Measurements from ENCODE around the gene MZT2B. TPM values are rescaled to one million over a fixed set of nuclear protein-coding genes. Genes with fewer than 3 reads are reported as not detected.
"Not testable (repeated sequence)": the region's sequence is repeated elsewhere in the genome, so short reads cannot be mapped to it uniquely, and the experiment has no call there.

MZT2B gene
- total RNA-seq, 2 donors from 2014 or later = 207 to 259 TPM

DNA sequence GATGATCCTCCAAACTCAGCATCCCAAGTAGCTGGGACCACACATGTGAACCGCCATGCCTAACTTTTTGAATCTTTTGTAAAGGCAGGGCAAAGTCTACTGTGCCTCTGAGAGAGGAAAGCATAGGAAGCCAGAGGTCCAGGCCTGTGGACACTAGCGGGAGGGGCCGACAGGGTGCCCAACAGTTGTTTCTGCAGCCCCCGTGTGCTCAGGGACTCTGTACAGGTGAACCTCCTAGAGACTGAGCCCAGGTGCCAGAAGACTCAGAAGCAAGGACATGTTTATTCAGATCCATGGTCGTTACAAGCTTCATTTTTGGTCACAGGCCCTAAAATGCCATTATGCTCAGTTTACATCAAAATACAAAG lies 30.9 kb upstream of the MZT2B start:
- intact Hi-C loops (cut with DNase I); DNase-seq; ATAC-seq: not testable (repeated sequence)

DNA sequence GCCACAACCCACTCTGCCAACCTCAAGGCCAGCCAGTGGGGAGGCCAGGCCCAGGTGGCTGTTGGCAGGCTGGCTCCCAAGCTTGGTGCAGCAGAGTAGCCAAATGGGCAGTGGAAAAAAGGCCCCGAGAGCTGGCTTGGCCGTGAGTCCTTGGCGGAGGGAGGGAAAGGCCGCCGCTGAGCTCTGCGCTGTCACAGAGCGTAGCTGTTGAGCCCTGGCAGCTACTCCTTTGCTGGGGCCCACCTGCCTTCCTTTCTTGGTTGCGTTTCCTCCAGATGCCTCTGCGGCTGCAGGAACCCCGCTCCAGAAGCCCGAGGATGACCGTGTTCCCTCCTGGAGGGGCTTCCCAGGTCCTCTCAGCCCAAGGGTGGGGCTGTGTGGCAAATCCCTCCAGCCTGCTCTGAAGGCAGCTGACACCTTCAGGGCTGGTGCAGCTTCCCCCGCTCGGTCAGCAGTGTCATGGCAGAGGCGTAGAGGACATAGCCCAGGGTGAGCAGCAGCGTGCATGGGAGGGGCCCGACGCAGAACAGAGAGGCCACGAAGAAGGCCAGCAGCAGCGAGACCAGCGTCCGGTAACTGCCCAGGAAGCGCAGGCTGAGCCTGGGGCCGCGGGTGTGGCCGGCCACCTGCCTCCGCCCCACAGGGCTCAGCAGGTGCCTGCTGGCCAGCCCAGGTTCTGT lies 29.8 kb upstream of the MZT2B start:
- ATAC-seq; DNase-seq; intact Hi-C loops (cut with DNase I): not testable (repeated sequence)

GRCh38 chr2:130152816-130153595 lies 29.1 kb upstream of the MZT2B start:
- DNase-seq (no peak), ATAC-seq (no peak)
- intact Hi-C loops (cut with DNase I) = no loop called here

GRCh38 chr2:130153721-130154422 lies 28.2 kb upstream of the MZT2B start:
- DNase-seq; intact Hi-C loops (cut with DNase I); ATAC-seq: not testable (repeated sequence)

- intact Hi-C loops (cut with DNase I); DNase-seq; ATAC-seq: not testable (repeated sequence)
These were observed 27.7 kb upstream of the MZT2B start for GRCh38 chr2:130154423-130154770.

DNA sequence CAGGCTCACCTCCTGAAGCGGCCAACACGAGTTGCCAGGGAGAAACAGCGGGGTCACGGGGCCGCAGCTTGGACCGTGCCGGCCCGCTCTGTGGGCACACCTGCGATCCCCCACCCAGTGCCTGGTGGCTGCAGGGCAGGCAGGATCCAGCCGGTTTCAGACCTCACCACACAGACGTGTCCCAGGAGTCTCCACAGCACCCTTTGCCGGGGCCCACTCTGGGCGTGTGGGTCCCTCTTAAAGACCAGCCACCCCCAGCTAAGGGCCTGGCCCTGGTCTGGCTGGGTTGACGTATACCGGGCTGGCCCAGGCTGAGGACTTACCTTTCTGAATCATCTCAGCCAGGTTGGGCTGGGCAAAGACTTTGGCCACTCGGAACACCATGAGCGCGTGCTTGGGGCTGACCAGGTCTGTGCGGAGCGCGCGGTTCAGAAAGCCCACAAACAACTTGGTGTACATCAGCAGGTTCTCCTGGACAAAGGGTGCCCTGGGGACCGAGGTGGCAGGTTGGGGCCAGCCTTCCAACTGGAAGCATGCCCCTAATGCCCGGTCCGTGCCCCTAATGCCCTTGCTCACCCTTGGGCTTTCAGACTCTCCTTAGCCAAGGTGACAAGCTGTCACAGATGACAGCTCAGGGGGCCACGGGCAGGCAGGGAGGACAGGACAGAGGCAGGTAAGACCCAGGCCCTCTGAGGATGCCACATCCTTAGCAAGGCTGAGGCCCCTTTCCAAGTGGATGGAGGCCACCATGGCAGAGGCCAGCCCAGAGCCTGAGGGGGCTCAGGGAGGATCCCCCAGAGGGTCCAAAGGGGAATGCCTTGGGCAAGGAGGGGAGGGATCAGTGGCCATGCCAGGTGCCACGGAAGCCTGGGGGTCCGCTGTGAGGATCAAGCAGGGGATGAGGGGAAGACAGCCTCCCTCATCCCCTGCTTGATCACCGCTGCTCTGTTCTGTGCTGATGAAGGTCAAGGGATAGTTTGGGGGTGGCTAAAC lies 27.0 kb upstream of the MZT2B start:
- intact Hi-C loops (cut with DNase I) = loop anchor here in 1 of 2 donors (5.0 kb wide), 1 partner anchor 177 kb away; no protein-coding TSS in a partner anchor
- peak; percentile 7 for DNase-seq
- ATAC-seq = no peak

- intact Hi-C loops (cut with DNase I) = loop anchor here in 1 of 2 donors (5.0 kb wide), 1 partner anchor 176 kb away; no protein-coding TSS in a partner anchor
- ATAC-seq (peak; percentile 46 to 47), DNase-seq (peak; percentile 48)
These were observed 26.0 kb upstream of the MZT2B start for GRCh38 chr2:130155956-130156623.

DNA sequence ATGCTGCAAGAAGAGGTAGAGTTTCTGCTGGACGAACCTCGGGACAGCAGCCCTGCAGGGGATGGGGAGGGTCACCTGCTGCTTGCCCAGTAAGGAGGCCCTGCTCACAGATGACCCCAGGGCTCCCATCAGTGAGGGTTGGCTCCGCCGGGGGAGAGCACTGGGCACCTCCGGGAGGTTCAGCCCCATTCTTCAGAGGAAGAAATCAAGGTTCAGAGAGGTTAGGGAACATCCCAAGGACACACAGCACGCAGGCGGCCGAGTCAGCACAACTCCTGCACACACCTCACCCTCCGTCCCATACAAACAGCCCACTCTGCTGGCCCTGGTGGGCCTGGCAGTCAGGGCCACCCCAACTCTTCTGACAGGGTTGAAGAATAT lies 25.4 kb upstream of the MZT2B start:
- ATAC-seq (no peak), DNase-seq (peak; percentile 9)
- intact Hi-C loops (cut with DNase I) = loop anchor here in 1 of 2 donors (5.0 kb wide), 1 partner anchor 176 kb away; no protein-coding TSS in a partner anchor

DNA sequence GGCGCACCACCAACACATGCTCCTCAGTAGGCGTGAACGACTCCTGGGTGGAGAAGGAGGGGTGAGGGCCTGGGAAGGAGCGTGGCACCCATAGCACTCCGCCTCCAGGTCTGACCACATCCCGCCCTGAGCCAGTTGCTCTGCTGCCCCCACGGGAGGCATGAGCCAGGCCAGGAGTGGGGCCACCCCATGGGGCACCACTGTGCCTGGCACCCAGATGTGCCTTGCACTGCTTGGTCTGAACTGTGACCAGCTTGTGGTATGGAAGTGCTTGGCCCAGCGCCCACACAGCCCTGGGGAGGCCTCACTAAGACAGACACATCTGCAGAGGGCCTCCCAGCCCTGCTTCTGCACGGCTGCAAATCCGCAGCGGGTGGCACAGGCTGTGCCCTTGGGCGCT lies 24.7 kb upstream of the MZT2B start:
- DNase-seq = peak; percentile 21
- not testable (repeated sequence) for ATAC-seq
- intact Hi-C loops (cut with DNase I) = loop anchor here in 1 of 2 donors (5.0 kb wide), 1 partner anchor 175 kb away; no protein-coding TSS in a partner anchor

- not testable (repeated sequence) for DNase-seq, ATAC-seq
- intact Hi-C loops (cut with DNase I) = loop anchor here in 1 of 2 donors (5.0 kb wide), 1 partner anchor 174 kb away; no protein-coding TSS in a partner anchor
These were observed 24.1 kb upstream of the MZT2B start for GRCh38 chr2:130157825-130158514.

GRCh38 chr2:130158631-130159030 lies 23.4 kb upstream of the MZT2B start:
- DNase-seq (no peak), ATAC-seq (no peak)
- intact Hi-C loops (cut with DNase I) = loop anchor here in 1 of 2 donors (5.0 kb wide), 1 partner anchor 174 kb away; no protein-coding TSS in a partner anchor

DNA sequence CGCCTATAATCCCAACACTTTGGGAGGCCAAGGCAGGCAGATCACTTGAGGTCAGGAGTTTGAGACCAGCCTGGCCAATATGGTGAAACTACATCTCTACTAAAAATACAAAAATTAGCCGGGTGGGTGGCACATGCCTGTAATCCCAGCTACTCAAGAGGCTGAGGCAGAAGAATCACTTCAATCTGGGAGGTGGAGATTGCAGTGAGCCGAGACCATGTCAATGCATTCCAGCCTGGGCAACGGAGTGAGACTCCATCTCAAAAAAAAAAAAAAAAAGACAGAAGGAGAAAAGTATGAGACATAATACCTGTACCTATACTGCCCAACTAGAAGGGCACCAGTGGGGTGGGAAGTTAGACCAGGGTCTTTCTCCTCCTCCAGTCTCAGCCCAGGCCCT lies 22.7 kb upstream of the MZT2B start:
- intact Hi-C loops (cut with DNase I) = loop anchor here in 1 of 2 donors (5.0 kb wide), 1 partner anchor 173 kb away; no protein-coding TSS in a partner anchor
- DNase-seq, ATAC-seq: not testable (repeated sequence)

DNA sequence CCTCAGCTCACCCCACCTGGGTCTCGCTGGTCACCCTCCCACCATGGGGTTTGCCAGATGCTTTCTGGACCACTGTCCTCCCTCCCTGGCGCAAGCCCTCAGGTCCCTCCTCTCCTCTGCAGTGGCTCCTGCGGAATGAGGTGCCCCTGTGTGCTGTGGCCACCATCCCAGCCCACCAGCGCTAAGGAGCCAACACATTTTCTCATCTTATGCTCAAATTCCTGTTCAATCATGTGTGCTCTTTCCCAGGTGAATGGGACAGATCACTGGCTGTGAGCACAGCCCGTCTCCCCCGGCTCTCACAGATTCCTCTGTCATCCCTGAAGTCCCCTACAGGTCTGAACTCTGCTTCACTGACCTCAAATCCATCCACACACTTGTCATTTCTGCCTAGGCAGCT lies 21.9 kb upstream of the MZT2B start:
- ATAC-seq = no peak
- DNase-seq = no peak
- intact Hi-C loops (cut with DNase I) = no loop called here

- peak; percentile 75 to 81 for ATAC-seq
- peak; percentile 46 for DNase-seq
- intact Hi-C loops (cut with DNase I) = not testable (repeated sequence)
These were observed 21.0 kb upstream of the MZT2B start for GRCh38 chr2:130160838-130161705.

GRCh38 chr2:130162486-130162885 lies 19.6 kb upstream of the MZT2B start:
- ATAC-seq; intact Hi-C loops (cut with DNase I); DNase-seq: not testable (repeated sequence)

GRCh38 chr2:130162968-130163367 lies 19.1 kb upstream of the MZT2B start:
- DNase-seq = no peak
- intact Hi-C loops (cut with DNase I) = no loop called here
- ATAC-seq = no peak

Measured in left cardiac atrium (tissue), 4 donors.